HG03432 (cell line): ENCODE data around the gene METTL1.
"Not testable (repeated sequence)": the region's sequence is repeated elsewhere in the genome, so short reads cannot be mapped to it uniquely, and the experiment has no call there.

Experiments used
- ATAC-seq: cut with Tn5 transposase; IDR thresholded peaks from one replicate; pipeline ENCODE4 v1.9.1; 2021; ENCODE audit warnings: mild to moderate bottlenecking, moderate library complexity; ENCODE audit not compliant: unreplicated experiment

Gene METTL1

DNA sequence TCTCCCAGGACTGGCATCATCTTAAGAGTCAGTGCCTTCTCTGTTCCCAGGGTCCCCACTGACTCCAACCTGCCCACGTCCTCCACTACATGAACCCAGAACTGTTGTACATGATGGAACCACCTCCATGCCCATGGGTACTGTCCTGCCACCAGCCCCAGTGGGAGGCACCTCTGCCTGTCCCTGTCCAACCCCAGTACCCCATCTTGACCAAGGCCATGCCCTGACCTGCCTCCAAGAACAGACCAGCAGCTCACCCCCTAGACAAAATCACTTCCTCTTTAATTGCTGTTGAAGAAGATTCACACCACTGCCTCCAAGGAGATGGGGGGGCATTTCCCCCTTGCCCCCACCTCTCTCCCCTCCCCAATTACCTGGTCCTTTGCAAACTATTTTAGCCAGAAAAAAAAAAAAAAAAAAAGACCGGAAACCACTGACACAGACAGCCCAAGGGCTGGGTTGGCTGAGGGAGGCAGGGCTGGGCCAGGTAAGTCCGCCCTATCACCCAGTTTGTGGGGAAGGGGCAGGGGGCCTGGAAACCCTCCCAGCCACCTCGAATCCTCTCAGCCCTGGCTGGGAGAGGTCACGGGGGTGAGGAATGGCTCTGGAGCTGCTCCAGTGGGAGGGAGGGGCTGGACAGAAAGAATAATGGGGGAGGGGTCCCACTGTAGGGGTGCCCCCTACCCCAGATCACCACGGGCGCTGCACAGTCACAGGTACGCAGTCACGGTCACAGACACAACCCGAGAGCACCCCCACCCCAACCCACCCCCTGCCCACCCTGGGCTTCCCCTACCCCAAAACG lies 46.8 kb downstream of the METTL1 start:
- no peak for ATAC-seq

DNA sequence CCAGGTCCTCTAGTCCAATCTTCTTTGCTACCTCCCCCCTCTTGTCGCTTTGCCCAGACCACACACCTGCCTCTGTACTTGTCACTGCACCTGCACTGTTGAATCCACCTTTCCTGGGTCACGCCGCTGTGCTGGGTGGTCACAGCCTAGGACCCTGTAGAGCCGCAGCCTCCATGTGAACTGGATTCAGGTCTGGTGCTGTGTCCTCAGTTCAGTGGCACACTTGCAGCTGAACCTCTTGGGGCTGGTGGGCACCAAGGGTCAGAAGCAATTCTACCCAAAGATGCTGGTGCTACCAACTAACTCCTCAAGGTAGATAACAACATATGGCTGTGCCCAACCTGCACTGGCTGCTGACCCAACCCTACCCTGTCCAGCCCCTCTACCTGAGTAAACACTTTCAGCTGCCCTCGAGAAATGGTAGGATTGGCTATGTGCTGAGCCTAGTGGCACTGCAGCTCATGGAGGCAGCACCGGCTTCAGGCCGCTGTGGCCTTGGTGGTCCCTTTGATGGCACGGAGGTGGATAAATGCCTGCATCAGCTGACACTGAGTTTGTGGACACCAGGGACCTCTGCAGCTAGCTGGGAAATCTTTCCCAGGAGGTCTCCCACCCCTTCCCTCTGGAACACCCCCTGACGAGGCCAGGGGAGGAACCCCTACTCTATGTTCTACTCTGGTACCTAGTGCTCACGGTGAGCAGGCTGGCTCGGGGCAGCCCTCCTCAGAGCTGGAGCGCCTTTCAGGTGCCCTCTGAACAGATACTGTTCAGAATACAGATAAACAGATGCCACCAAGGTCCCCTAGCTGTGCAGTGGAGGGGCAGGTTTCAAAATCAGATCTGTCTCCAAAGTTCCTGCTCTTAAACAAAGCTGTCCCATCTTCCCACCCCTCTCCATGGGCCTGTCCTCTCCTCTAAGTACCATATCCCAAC lies 47.6 kb downstream of the METTL1 start:
- ATAC-seq, result no peak

DNA sequence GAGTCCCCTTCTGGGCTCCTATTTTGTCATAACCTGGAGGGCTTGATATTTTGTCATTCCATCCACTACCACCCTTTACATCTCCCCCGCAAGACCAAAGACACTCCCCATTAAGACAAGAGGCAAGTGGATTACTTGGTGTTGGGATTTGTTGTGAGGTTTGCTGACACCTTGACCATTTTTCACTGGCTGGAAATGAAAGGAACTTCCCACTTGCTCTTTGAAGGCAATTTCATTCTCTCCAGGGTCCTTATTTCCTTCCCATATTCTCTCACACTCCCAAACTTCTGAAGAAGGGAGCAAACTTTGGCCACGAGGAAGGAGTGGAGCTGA lies 48.3 kb downstream of the METTL1 start:
- ATAC-seq, result no peak

DNA sequence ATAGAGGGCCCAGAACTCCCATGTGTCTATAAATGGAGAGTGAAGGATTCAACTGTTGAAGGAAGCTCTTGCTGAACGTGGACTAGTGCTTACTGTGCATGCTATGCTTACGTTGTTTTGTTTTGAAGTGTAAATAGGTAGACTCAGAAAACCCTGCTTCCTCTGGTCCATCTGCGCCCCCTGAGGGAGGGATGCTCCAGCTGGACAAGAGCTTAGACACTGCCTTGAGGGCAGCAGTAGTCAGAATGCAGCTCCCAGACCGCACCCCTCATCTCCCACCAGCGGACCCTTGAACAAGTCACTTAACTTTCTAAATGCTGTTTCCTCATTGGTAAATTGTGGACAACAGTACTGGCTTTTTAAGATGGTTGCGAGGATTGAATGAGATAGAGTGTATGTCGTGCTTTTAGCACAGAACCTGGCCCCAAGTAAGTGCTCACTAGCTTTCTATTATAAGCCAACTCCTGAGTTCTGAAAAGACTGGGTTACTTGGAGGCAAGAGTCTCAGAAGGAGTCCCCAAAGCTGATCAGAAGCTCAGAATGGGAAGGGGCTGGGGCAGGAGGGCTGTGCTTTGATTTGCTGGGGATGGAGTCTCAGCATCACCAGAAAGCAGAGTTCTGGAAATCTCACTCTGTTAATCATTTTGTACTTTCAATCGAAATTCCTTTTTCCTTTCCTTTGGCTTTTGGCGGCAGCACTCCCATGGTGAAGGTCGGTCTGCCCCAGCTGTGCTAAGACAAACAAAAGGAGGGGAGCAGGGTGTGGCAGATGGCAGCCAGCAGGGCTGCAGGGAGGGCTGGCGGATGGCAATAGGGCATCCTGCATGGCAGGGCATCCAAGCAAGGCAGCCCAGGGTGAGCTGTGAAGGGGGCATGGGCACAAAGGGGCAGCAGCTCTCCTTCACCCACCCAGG lies 48.9 kb downstream of the METTL1 start:
- ATAC-seq, result no peak

DNA sequence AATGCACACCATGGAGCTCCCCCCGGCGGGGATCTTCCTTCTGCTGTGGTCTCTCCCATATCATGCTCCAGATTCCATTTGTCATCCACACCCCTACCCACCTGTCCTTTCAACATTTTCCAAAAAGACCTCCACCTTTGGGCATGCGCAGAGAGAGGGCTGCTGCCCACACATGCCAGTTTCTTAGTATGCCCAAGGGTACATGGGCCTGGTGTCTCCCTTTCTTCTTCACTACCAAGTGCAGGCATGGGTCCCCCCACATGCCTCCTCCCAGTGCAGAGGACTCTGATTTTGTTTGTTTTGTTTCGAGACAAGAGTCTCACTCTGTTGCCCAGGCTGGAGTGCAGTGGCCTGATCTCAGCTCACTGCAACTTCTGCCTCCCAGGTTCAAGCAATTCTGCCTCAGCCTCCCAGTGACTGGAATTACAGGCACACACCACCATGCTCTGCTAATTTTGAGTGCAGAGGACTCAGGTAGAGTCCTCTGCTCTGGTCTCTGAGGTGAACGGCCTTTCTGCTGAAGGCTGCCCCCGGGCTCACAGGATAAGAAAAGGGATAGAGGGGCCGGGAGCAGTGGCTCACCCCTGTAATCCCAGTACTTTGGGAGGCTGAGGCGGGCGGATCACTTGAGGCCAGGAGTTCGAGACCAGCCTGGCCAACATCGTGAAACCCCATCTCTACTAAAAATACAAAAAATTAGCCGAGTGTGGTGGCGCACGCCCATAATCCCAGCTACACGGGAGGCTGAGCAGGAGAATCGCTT lies 49.9 kb downstream of the METTL1 start:
- ATAC-seq, result not testable (repeated sequence)

DNA sequence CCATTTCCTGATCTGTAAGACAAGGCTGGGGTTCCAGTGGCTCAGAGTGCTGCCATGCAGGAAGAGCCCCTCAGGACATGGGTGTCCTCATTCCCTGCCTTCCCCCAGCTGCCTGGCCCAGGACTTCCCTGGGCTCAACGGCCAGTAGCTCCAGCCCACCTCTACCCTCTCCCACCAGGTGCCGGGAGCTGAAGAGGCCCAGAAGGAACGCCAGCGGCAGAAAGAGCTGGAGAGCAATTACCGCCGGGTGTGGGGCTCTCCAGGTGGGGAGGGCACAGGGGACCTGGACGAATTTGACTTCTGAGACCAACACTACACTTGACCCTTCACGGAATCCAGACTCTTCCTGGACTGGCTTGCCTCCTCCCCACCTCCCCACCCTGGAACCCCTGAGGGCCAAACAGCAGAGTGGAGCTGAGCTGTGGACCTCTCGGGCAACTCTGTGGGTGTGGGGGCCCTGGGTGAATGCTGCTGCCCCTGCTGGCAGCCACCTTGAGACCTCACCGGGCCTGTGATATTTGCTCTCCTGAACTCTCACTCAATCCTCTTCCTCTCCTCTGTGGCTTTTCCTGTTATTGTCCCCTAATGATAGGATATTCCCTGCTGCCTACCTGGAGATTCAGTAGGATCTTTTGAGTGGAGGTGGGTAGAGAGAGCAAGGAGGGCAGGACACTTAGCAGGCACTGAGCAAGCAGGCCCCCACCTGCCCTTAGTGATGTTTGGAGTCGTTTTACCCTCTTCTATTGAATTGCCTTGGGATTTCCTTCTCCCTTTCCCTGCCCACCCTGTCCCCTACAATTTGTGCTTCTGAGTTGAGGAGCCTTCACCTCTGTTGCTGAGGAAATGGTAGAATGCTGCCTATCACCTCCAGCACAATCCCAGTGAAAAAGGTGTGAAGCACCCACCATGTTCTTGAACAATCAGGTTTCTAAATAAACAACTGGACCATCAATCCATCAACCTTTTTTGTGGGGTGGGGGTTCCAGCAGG lies 51.0 kb downstream of the METTL1 start:
- ATAC-seq, result no peak

DNA sequence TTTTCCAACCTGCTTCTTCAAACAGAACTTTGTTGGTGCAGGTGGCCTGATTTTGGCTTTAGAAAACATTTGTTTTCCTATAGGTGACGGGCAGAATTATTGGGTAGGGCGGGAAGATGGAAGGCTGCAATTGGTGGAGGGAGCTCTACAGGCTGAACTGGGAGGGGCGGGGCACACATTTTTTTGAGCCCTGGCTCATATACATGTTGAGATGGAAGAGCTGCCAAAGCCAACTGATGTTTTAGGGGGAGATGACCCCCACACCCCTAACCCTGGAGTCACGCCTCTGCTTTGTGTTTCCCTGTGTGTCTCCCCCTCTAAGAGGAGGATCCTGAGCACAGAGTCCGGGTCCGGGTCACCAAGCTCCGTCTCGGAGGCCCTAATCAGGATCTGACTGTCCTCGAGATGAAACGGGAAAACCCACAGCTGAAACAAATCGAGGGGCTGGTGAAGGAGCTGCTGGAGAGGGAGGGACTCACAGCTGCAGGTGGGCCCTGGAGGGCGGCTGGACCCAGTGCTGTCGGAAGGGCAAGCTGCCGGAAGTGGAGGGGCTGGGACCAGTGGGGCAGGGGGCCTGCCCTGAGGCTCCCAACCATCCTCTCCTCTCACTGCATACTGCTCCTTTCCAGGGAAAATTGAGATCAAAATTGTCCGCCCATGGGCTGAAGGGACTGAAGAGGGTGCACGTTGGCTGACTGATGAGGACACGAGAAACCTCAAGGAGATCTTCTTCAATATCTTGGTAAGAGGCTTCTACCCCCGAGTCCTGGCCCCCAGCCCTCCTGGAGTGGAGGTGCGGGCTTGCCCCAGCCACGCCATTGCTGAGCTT lies 51.9 kb downstream of the METTL1 start:
- ATAC-seq, result no peak

DNA sequence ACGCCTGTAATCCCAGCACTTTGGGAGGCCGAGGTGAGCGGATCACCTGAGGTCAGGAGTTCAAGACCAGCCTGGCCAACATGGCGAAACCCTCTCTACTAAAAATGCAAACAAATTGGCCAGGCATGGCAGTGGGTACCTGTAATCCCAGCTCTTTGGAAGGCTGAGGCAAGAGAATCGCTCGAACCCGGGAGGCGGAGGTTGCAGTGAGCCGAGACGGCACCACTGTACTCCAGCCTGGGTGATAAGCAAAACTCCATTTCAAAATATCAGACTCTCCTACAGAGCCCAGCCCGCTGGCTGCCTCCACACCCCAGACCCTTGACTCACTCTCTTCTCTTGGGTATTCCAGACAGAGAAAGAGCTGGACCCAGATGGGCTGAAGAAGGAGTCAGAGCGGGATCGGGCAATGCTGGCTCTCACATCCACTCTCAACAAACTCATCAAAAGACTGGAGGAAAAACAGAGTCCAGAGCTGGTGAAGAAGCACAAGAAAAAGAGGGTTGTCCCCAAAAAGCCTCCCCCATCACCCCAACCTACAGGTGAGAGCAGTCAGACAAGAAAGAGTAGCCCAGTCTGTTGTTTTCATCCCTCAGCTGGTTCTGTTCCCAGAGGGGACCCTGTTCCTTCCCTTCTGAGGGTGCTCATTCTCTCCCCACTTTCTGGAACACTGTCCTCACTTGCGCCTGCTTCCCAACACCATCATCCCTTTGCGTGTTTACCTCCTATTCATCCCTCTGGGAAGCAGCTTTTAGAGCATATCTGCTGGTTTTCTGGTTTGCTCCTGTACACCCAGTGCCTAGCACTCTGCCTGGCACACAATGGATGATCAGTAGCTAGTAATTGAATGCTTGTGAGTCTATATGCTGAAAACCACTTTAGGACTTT lies 53.0 kb downstream of the METTL1 start:
- ATAC-seq, result no peak
